ENCODE measurements around the gene UNC5A.

DNA sequence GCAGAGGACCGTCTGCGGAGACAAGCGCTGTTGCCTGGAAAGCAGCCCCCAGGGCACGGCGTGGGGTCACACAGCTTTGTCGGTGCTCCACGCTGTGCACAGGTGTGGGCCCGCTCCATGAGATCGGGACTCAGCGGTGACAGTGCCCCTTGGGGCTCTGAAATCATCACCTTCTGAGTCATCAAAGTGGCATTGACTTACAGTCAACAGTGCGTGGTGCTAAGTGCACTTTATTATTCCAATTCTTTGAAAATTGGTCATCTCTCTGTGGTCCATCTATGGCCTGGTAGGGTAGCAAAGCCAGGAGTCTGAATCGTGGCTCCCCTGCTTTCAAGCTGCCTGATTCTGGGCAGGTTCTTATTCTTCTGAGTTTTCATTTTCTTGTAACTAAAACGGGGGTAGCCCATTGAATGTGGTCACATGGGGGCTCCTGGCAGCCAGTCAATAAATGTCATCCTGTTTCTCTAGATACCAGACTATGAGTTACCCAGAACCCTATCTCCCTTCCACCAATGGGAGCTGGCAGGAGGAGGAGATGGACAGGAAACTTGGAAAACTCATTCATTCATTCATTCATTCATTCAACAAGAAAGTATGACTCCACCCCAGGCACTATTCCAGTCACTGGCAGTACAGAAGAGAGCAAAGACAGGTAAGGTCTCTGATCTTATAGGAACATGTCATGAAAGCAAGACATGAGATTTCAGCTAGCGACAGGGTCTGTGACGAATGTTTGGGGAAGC lies 20.3 kb upstream of the UNC5A start:
- TF ChIP-seq POLR2AphosphoS5 (IDR thresholded peaks at IDR 0.05; ENCODE audit: borderline replicate concordance, low read depth, low read length): no peak
- no peak for TF ChIP-seq EZH2 (IDR thresholded peaks at IDR 0.05)

Data from SK-N-MC (cell line).